ENCODE results near the gene CCDC180.
"Not testable (repeated sequence)": the region's sequence is repeated elsewhere in the genome, so short reads cannot be mapped to it uniquely, and the experiment has no call there.

CCDC180 gene

DNA sequence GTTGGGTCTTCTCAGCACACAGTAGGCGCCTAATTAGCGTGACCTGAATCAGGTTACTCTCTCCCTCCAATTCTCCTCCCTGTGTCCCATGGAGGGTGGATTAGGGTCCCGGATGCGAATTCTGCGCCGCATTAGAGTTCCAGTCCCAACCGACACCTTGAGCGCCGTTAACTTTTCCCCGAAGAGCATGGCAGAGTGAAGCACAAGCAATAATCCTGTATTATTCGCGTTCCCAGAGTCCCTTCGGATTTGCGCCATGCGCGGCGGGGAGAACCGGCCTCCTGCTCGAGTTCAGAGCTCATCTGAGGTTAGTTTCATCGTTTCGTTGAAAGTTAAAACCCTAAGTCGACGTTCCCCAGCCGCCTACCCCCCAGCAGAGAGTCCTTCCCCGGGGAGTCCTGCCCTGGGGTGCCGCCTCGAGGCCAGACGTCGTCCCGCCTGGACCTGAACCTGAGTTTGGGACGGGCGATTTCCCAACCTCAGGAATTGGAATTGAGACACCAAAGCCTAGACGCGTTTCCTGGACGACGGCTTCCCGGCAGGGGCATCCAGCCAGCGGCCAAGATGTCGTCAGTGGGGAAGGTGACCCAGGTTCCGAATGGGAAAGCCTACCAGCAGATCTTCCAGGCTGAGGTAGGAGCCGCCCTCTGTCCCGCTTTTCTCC is at the start of gene CCDC180:
TSS of gene CCDC180 (plus strand) at position 160 of the 664 bp plus-strand sequence. CDS start at position 565, 405 bp downstream.
- DNase-seq (ENCODE audit: low read depth in 1 of 2, low spot score in 1 of 2) = no peak
- in situ Hi-C loops (cut with HindIII; ENCODE audit: low pct_unique_long_range_greater_than_20kb, low sequenced_read_pairs) = no loop called here
- no peak for TF ChIP-seq JUND (IDR thresholded peaks at IDR 0.05; ENCODE audit: low read depth)

- in situ Hi-C loops (cut with HindIII; ENCODE audit: low pct_unique_long_range_greater_than_20kb, low sequenced_read_pairs) = not testable (repeated sequence)
- peak in 1 of 2 experiments; percentile 12 for DNase-seq (ENCODE audit: low read depth in 1 of 2, low spot score in 1 of 2)
These were observed 47.5 kb upstream of the CCDC180 start for GRCh38 chr9:97259834-97260514.

DNA sequence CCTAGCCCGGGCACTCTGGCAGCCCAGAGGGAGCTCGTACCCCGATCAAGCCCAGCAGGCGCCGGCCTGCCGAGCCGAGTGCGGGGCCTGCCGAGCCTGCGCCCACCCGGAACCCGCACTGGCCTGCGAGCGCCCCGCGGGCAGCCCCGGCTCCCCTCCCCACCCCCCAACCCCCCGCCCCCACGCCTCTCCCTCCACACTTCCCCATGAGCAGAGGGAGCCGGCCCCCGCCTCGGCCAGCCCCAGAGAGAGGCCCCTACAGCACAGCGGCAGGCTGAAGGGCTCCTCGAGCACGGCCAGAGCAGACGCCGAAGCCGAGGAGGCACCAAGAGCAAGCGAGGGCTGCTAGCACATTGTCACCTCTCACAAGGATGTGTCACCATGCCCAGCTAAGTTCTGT is 36.2 kb upstream of the CCDC180 start:
- TF ChIP-seq JUND (IDR thresholded peaks at IDR 0.05; ENCODE audit: low read depth) = no peak
- in situ Hi-C loops (cut with HindIII; ENCODE audit: low pct_unique_long_range_greater_than_20kb, low sequenced_read_pairs) = no loop called here
- no peak for DNase-seq (ENCODE audit: low read depth in 1 of 2, low spot score in 1 of 2)

GRCh38 chr9:97272072-97272471 is 35.4 kb upstream of the CCDC180 start:
- TF ChIP-seq JUND (IDR thresholded peaks at IDR 0.05; ENCODE audit: low read depth) = no peak
- DNase-seq (ENCODE audit: low read depth in 1 of 2, low spot score in 1 of 2) = no peak
- in situ Hi-C loops (cut with HindIII; ENCODE audit: low pct_unique_long_range_greater_than_20kb, low sequenced_read_pairs) = no loop called here

GRCh38 chr9:97276310-97276852 is 31.1 kb upstream of the CCDC180 start:
- in situ Hi-C loops (cut with HindIII; ENCODE audit: low pct_unique_long_range_greater_than_20kb, low sequenced_read_pairs) = no loop called here

DNA sequence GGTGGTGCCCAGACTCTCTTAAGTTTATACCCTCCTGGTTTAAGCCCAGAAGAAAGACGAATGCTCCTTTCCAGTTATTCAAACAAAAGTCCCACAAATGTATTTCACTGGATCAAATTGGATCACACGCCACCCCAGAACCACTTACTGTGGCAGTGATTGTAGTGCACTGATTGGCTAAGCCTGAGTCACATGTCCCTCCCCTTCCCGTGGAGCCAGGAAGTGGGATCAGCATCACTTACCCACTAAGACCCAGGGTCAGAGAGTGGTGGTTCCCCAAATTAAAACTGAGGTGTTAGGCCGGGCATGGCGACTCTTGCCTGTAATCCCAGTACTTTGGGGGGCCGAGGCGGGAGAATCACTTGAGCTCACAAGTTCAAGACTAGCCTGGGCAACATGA is 29.5 kb upstream of the CCDC180 start:
- in situ Hi-C loops (cut with HindIII; ENCODE audit: low pct_unique_long_range_greater_than_20kb, low sequenced_read_pairs) = no loop called here
- DNase-seq (ENCODE audit: low read depth in 1 of 2, low spot score in 1 of 2) = no peak
- TF ChIP-seq JUND (IDR thresholded peaks at IDR 0.05; ENCODE audit: low read depth) = no peak

More at GRCh38 chr9:97276310-97276852, 31.1 kb upstream of the CCDC180 start:
- DNase-seq (ENCODE audit: low read depth in 1 of 2, low spot score in 1 of 2) = no peak
- no peak for TF ChIP-seq JUND (IDR thresholded peaks at IDR 0.05; ENCODE audit: low read depth)

GRCh38 chr9:97280755-97281330 is 26.6 kb upstream of the CCDC180 start:
- DNase-seq (ENCODE audit: low read depth in 1 of 2, low spot score in 1 of 2) = no peak
- TF ChIP-seq JUND (IDR thresholded peaks at IDR 0.05; ENCODE audit: low read depth) = no peak
- in situ Hi-C loops (cut with HindIII; ENCODE audit: low pct_unique_long_range_greater_than_20kb, low sequenced_read_pairs) = no loop called here

- no peak for DNase-seq (ENCODE audit: low read depth in 1 of 2, low spot score in 1 of 2)
- TF ChIP-seq JUND (IDR thresholded peaks at IDR 0.05; ENCODE audit: low read depth) = no peak
- in situ Hi-C loops (cut with HindIII; ENCODE audit: low pct_unique_long_range_greater_than_20kb, low sequenced_read_pairs) = no loop called here
These were observed 23.7 kb upstream of the CCDC180 start for GRCh38 chr9:97283768-97284167.

GRCh38 chr9:97284798-97285197 is 22.7 kb upstream of the CCDC180 start:
- no peak for TF ChIP-seq JUND (IDR thresholded peaks at IDR 0.05; ENCODE audit: low read depth)
- in situ Hi-C loops (cut with HindIII; ENCODE audit: low pct_unique_long_range_greater_than_20kb, low sequenced_read_pairs) = no loop called here
- DNase-seq (ENCODE audit: low read depth in 1 of 2, low spot score in 1 of 2) = no peak

DNA sequence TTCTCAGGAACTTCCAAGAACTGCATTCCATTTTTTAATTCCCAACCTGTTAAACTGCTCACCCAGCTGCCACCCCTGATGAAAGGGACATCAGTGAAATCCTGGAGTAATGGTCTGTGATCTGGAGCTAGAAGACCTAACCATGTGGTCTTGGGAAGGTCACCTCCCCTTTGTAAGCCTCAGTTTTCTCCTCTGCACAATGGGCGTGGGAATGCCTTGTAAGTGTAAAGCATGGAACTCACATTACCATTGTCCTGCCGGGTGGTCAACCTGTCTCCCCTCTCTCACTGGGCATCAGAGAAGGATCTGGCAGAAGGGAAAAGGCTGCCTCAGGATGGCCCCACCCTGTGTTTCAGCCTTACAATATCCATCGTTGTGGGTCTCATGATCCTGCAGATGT is 15.3 kb upstream of the CCDC180 start:
- no peak for TF ChIP-seq JUND (IDR thresholded peaks at IDR 0.05; ENCODE audit: low read depth)
- no peak for DNase-seq (ENCODE audit: low read depth in 1 of 2, low spot score in 1 of 2)
- in situ Hi-C loops (cut with HindIII; ENCODE audit: low pct_unique_long_range_greater_than_20kb, low sequenced_read_pairs) = no loop called here

- no peak for DNase-seq (ENCODE audit: low read depth in 1 of 2, low spot score in 1 of 2)
- in situ Hi-C loops (cut with HindIII; ENCODE audit: low pct_unique_long_range_greater_than_20kb, low sequenced_read_pairs) = no loop called here
- no peak for TF ChIP-seq JUND (IDR thresholded peaks at IDR 0.05; ENCODE audit: low read depth)
These were observed 14.2 kb upstream of the CCDC180 start for GRCh38 chr9:97293207-97293721.

- in situ Hi-C loops (cut with HindIII; ENCODE audit: low pct_unique_long_range_greater_than_20kb, low sequenced_read_pairs) = no loop called here
These were observed 13.6 kb upstream of the CCDC180 start for GRCh38 chr9:97293818-97294217.

DNA sequence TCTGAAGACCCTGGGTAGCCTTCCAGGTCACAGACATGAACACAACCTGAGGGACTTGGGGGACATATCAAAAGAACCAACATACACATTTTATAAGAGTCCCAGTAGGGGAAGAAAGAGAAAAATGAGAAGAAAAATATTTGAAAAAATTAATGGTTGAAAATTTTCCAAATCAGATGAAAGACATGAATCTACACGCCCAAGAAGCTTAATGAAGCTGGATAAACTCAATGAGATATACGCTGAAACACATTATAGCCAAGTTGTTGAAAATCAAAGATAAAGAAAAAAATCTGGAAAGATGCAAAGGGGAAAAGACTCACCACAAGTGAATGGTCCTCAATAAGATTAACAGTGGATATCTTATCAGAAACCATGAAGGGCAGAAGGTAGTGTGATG is 9.6 kb upstream of the CCDC180 start:
- no peak for DNase-seq (ENCODE audit: low read depth in 1 of 2, low spot score in 1 of 2)

More at GRCh38 chr9:97293818-97294217, 13.6 kb upstream of the CCDC180 start:
- DNase-seq (ENCODE audit: low read depth in 1 of 2, low spot score in 1 of 2) = no peak
- no peak for TF ChIP-seq JUND (IDR thresholded peaks at IDR 0.05; ENCODE audit: low read depth)

More for the DNA sequence above, 9.6 kb upstream of the CCDC180 start:
- TF ChIP-seq JUND (IDR thresholded peaks at IDR 0.05; ENCODE audit: low read depth) = no peak
- in situ Hi-C loops (cut with HindIII; ENCODE audit: low pct_unique_long_range_greater_than_20kb, low sequenced_read_pairs) = no loop called here

Data from T47D (cell line).